ENCODE measurements around the gene FGF1.

Gene FGF1

DNA sequence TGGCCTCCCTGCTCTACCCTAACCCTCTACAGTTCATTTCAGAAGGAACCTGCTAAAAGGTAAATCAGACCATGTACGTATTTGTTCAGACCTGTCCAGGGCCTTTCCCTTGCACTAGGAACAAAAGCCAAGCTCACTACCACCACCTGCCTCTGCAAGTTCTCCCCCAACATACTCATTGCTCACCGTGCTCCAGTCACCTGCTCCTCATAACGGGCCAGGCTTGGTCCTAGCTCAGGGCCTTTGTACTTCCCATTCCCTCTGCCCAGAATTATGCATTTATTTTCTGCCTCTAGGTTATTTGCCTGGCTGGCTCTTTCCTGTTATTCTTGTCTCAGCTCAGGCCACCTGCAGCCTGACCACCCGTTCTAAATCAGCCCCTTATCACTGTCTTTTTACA, 4.8 kb upstream of the FGF1 start:
- CTCF ChIA-PET = interaction anchor here (0.6 to 2.5 kb wide), 2 partner anchors 32 to 35 kb away, joined by 3 to 9 read pairs; no protein-coding TSS in a partner anchor
- no peak for DNase-seq (ENCODE audit: extremely low spot score)
- no peak for TF ChIP-seq LEF1 (IDR thresholded peaks at IDR 0.05; ENCODE audit: borderline replicate concordance)
- no peak for TF ChIP-seq NFRKB (IDR thresholded peaks at IDR 0.05)
- no peak for TF ChIP-seq ARNT (IDR thresholded peaks at IDR 0.05)
- TF ChIP-seq PKNOX1 (IDR thresholded peaks at IDR 0.05) = no peak
- no peak for TF ChIP-seq SP1 (IDR thresholded peaks at IDR 0.05)
- TF ChIP-seq ELF4 (IDR thresholded peaks at IDR 0.05) = no peak
- TF ChIP-seq CTBP1 (IDR thresholded peaks at IDR 0.05; ENCODE audit: borderline replicate concordance) = no peak
- no peak for TF ChIP-seq TARDBP (IDR thresholded peaks at IDR 0.05)
- no peak for TF ChIP-seq FOXK2 (IDR thresholded peaks at IDR 0.05)
- TF ChIP-seq L3MBTL2 (conservative IDR thresholded peaks at IDR 0.05) = no peak
- no peak for TF ChIP-seq ZNF384 (IDR thresholded peaks at IDR 0.05)
- TF ChIP-seq SUZ12 (IDR thresholded peaks at IDR 0.05) = no peak
- TF ChIP-seq FOXM1 (IDR thresholded peaks at IDR 0.05; ENCODE audit: borderline replicate concordance) = no peak
- no peak for TF ChIP-seq BHLHE40 (IDR thresholded peaks at IDR 0.05; ENCODE audit: borderline replicate concordance)
- TF ChIP-seq FOXA1 (IDR thresholded peaks at IDR 0.05) = no peak
- no peak for TF ChIP-seq HDGF (IDR thresholded peaks at IDR 0.05; ENCODE audit: borderline replicate concordance)
- POLR2A ChIA-PET = no interaction called here

- ChIA-PET POLR2A (no interaction called here), CTCF (interaction anchor here (1.3 to 2.5 kb wide), 2 partner anchors 13 to 34 kb away, joined by 4 to 9 read pairs; no protein-coding TSS in a partner anchor)
- TF ChIP-seq HDGF (IDR thresholded peaks at IDR 0.05; ENCODE audit: borderline replicate concordance) (no peak), FOXK2 (IDR thresholded peaks at IDR 0.05) (no peak), SP1 (IDR thresholded peaks at IDR 0.05) (no peak), FOXA1 (IDR thresholded peaks at IDR 0.05) (no peak), LEF1 (IDR thresholded peaks at IDR 0.05; ENCODE audit: borderline replicate concordance) (no peak), CTBP1 (IDR thresholded peaks at IDR 0.05; ENCODE audit: borderline replicate concordance) (no peak), TARDBP (IDR thresholded peaks at IDR 0.05) (no peak), ARNT (IDR thresholded peaks at IDR 0.05) (no peak), SUZ12 (IDR thresholded peaks at IDR 0.05) (no peak), PKNOX1 (IDR thresholded peaks at IDR 0.05) (no peak), FOXM1 (IDR thresholded peaks at IDR 0.05; ENCODE audit: borderline replicate concordance) (no peak), BHLHE40 (IDR thresholded peaks at IDR 0.05; ENCODE audit: borderline replicate concordance) (no peak)
- DNase-seq (ENCODE audit: extremely low spot score) = no peak
Measured at GRCh38 chr5:142689081-142689480, 3.2 kb upstream of the FGF1 start.

GRCh38 chr5:142688281-142688989, 2.5 kb upstream of the FGF1 start:
- CTCF ChIA-PET = interaction anchor here (1.2 to 2.5 kb wide), 3 partner anchors 12 to 33 kb away, joined by 4 to 9 read pairs (median 4); no protein-coding TSS in a partner anchor
- POLR2A ChIA-PET = no interaction called here
- no peak for TF ChIP-seq BHLHE40 (IDR thresholded peaks at IDR 0.05; ENCODE audit: borderline replicate concordance)
- no peak for TF ChIP-seq LEF1 (IDR thresholded peaks at IDR 0.05; ENCODE audit: borderline replicate concordance)
- no peak for TF ChIP-seq FOXM1 (IDR thresholded peaks at IDR 0.05; ENCODE audit: borderline replicate concordance)
- TF ChIP-seq L3MBTL2 (conservative IDR thresholded peaks at IDR 0.05) = no peak
- no peak for DNase-seq (ENCODE audit: extremely low spot score)

DNA sequence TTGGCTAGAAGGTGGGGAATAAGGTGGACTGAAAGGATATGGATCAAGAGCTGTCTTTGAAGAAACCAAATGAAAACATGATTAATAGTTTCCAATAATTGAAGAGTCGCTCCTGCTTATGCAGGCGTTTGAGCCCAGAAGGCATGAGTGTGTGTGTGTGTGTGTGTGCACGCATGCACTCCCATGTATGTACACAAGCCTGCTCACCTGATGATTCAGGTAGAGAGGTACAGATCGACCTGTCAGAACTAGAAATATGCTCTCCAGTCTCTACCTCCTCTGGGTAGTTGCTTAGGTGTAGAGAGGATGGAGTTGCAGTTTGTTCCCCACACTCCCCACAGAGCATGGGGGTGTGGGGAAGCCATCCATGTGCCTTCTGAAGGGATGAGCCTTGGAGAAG, 1.1 kb upstream of the FGF1 start:
- DNase-seq (ENCODE audit: extremely low spot score) = no peak
- POLR2A ChIA-PET = interaction anchor here (0.7 kb wide), 1 partner anchor 16 kb away, joined by 4 read pairs; no protein-coding TSS in a partner anchor
- CTCF ChIA-PET = interaction anchor here (0.9 to 2.6 kb wide), 2 partner anchors 26 to 31 kb away, joined by 3 to 11 read pairs; no protein-coding TSS in a partner anchor
- TF ChIP-seq ARNT (IDR thresholded peaks at IDR 0.05) = no peak
- no peak for TF ChIP-seq FOXM1 (IDR thresholded peaks at IDR 0.05; ENCODE audit: borderline replicate concordance)
- no peak for TF ChIP-seq LEF1 (IDR thresholded peaks at IDR 0.05; ENCODE audit: borderline replicate concordance)
- no peak for TF ChIP-seq PKNOX1 (IDR thresholded peaks at IDR 0.05)
- TF ChIP-seq ZNF384 (IDR thresholded peaks at IDR 0.05) = no peak
- no peak for TF ChIP-seq BHLHE40 (IDR thresholded peaks at IDR 0.05; ENCODE audit: borderline replicate concordance)
- TF ChIP-seq SP1 (IDR thresholded peaks at IDR 0.05) = no peak
- TF ChIP-seq HDGF (IDR thresholded peaks at IDR 0.05; ENCODE audit: borderline replicate concordance) = no peak
- no peak for TF ChIP-seq ELF4 (IDR thresholded peaks at IDR 0.05)
- no peak for TF ChIP-seq FOXK2 (IDR thresholded peaks at IDR 0.05)
- no peak for TF ChIP-seq TARDBP (IDR thresholded peaks at IDR 0.05)
- TF ChIP-seq CTBP1 (IDR thresholded peaks at IDR 0.05; ENCODE audit: borderline replicate concordance) = no peak
- no peak for TF ChIP-seq FOXA1 (IDR thresholded peaks at IDR 0.05)
- TF ChIP-seq NFRKB (IDR thresholded peaks at IDR 0.05) = no peak

GRCh38 chr5:142686210-142686734, 382 bp upstream of the FGF1 start:
- CTCF ChIA-PET = interaction anchor here (1.0 to 2.9 kb wide), 3 partner anchors 9 to 31 kb away, joined by 4 to 11 read pairs (median 7); no protein-coding TSS in a partner anchor
- POLR2A ChIA-PET = interaction anchor here (0.7 to 0.8 kb wide), 2 partner anchors 10 to 15 kb away, joined by 3 to 4 read pairs; no protein-coding TSS in a partner anchor
- DNase-seq (ENCODE audit: extremely low spot score) = no peak
- TF ChIP-seq PKNOX1 (IDR thresholded peaks at IDR 0.05) (no peak), NFRKB (IDR thresholded peaks at IDR 0.05) (no peak), SUZ12 (IDR thresholded peaks at IDR 0.05) (no peak), ZNF384 (IDR thresholded peaks at IDR 0.05) (no peak), ELF4 (IDR thresholded peaks at IDR 0.05) (no peak), FOXM1 (IDR thresholded peaks at IDR 0.05; ENCODE audit: borderline replicate concordance) (no peak), BHLHE40 (IDR thresholded peaks at IDR 0.05; ENCODE audit: borderline replicate concordance) (no peak), HDGF (IDR thresholded peaks at IDR 0.05; ENCODE audit: borderline replicate concordance) (no peak)
